Measurements from ENCODE around the gene PLEKHG5. TPM values are rescaled to one million over a fixed set of nuclear protein-coding genes. Genes with fewer than 3 reads are reported as not detected.

The PLEKHG5 gene
- total and polyA plus RNA-seq, 10 of the 15 experiments (the other 5 are each of a cell fraction or from before 2014, with no cell fraction given) = 0.04 to 1.1 (median 0.18) TPM; not detected in 1

DNA sequence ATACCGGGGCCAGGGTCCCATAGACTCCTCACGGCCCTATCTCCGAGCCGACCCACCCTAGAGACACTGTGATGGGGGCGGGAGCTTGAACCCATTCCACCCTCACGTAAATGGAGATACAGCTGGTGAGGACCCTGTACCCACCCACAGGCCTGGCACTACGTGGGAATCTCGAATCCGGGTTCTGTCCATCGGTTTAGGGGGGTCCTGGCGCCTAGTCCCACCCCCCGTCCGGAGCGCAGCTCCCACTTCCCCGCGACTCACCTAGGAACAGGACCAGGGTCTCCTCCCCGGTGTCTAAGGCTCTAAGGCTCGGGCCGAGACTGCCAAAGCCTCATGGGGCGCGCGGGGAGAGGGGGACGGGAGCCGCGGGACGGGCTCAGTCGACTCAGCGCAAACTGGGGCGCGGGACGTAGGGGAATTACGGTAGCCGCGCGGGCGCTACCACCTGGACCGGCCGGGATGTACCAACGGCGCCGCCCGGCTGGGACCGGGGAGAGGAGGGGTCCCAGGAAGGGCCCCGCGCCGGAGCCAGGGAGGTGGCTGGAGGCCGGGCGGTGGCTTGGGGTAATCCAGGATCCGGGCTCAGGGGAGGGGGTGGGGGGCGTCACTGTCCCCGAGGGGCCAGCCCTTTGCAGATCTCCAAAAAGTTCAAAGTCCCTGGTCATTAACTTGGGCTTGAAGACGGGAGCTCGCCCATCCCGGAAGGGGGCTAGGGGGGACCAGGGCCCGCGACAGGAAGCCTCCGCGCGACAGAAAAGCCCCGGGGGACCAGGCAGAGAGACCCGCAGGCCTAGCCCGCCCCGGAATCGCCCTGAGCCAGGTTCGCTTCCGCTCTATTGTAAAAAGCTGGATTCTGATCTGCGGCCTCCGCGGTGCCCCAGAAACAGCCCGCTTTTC lies 1.0 kb downstream of the PLEKHG5 start (continued):
- TF ChIP-seq MYC (IDR thresholded peaks at IDR 0.05; ENCODE audit: insufficient read depth, insufficient read length, insufficient replicate concordance, low read length, severe bottlenecking) (no peak), SUPT20H (IDR thresholded peaks at IDR 0.05; ENCODE audit: borderline replicate concordance, control insufficient read depth, low read depth, low read length) (no peak), NFXL1 (IDR thresholded peaks at IDR 0.05; ENCODE audit: borderline replicate concordance) (no peak), PAX8 (IDR thresholded peaks at IDR 0.05) (no peak), PML (IDR thresholded peaks at IDR 0.05; ENCODE audit: low read length) (no peak), JUND (IDR thresholded peaks at IDR 0.05; ENCODE audit: low read depth, low read length) (peak; percentile 93), YY1 (IDR thresholded peaks at IDR 0.05; ENCODE audit: low read depth, low read length) (peak; percentile 84), MEF2B (IDR thresholded peaks at IDR 0.05; ENCODE audit: partially characterized antibody, poor library complexity, severe bottlenecking) (peak; percentile 50), SIX5 (IDR thresholded peaks at IDR 0.05; ENCODE audit: low read depth, low read length, severe bottlenecking) (no peak), IKZF1 (conservative IDR thresholded peaks at IDR 0.05) (peak; percentile 38; the same call in 1 of the 2 replicates), FOXK2 (IDR thresholded peaks at IDR 0.05) (peak; percentile 93), SP1 (IDR thresholded peaks at IDR 0.05; ENCODE audit: low read depth, low read length) (peak; percentile 49), RAD51 (IDR thresholded peaks at IDR 0.05) (no peak), ZZZ3 (IDR thresholded peaks at IDR 0.05; ENCODE audit: control insufficient read depth, insufficient read length, low read depth) (no peak), GATAD2B (conservative IDR thresholded peaks at IDR 0.05; ENCODE audit: low read depth) (no peak; the same call in 1 of the 2 replicates), HCFC1 (IDR thresholded peaks at IDR 0.05; ENCODE audit: low read length) (no peak), YBX1 (IDR thresholded peaks at IDR 0.05) (no peak), SPI1 (IDR thresholded peaks at IDR 0.05; ENCODE audit: borderline replicate concordance, insufficient read depth, low read depth, low read length) (no peak), ATF7 (IDR thresholded peaks at IDR 0.05; ENCODE audit: low read depth) (peak; percentile 90)
- TF ChIP-seq, protein P1, sequence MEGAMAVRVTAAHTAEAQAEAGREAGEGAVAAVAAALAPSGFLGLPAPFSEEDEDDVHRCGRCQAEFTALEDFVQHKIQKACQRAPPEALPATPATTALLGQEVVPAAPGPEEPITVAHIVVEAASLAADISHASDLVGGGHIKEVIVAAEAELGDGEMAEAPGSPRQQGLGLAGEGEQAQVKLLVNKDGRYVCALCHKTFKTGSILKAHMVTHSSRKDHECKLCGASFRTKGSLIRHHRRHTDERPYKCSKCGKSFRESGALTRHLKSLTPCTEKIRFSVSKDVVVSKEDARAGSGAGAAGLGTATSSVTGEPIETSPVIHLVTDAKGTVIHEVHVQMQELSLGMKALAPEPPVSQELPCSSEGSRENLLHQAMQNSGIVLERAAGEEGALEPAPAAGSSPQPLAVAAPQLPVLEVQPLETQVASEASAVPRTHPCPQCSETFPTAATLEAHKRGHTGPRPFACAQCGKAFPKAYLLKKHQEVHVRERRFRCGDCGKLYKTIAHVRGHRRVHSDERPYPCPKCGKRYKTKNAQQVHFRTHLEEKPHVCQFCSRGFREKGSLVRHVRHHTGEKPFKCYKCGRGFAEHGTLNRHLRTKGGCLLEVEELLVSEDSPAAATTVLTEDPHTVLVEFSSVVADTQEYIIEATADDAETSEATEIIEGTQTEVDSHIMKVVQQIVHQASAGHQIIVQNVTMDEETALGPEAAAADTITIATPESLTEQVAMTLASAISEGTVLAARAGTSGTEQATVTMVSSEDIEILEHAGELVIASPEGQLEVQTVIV (IDR thresholded peaks at IDR 0.05; ENCODE audit: borderline replicate concordance, partially characterized antibody) = no peak
- TF ChIP-seq, protein P2, sequence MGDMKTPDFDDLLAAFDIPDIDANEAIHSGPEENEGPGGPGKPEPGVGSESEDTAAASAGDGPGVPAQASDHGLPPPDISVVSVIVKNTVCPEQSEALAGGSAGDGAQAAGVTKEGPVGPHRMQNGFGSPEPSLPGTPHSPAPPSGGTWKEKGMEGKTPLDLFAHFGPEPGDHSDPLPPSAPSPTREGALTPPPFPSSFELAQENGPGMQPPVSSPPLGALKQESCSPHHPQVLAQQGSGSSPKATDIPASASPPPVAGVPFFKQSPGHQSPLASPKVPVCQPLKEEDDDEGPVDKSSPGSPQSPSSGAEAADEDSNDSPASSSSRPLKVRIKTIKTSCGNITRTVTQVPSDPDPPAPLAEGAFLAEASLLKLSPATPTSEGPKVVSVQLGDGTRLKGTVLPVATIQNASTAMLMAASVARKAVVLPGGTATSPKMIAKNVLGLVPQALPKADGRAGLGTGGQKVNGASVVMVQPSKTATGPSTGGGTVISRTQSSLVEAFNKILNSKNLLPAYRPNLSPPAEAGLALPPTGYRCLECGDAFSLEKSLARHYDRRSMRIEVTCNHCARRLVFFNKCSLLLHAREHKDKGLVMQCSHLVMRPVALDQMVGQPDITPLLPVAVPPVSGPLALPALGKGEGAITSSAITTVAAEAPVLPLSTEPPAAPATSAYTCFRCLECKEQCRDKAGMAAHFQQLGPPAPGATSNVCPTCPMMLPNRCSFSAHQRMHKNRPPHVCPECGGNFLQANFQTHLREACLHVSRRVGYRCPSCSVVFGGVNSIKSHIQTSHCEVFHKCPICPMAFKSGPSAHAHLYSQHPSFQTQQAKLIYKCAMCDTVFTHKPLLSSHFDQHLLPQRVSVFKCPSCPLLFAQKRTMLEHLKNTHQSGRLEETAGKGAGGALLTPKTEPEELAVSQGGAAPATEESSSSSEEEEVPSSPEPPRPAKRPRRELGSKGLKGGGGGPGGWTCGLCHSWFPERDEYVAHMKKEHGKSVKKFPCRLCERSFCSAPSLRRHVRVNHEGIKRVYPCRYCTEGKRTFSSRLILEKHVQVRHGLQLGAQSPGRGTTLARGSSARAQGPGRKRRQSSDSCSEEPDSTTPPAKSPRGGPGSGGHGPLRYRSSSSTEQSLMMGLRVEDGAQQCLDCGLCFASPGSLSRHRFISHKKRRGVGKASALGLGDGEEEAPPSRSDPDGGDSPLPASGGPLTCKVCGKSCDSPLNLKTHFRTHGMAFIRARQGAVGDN (IDR thresholded peaks at IDR 0.05) = no peak
- TF ChIP-seq, protein P3, sequence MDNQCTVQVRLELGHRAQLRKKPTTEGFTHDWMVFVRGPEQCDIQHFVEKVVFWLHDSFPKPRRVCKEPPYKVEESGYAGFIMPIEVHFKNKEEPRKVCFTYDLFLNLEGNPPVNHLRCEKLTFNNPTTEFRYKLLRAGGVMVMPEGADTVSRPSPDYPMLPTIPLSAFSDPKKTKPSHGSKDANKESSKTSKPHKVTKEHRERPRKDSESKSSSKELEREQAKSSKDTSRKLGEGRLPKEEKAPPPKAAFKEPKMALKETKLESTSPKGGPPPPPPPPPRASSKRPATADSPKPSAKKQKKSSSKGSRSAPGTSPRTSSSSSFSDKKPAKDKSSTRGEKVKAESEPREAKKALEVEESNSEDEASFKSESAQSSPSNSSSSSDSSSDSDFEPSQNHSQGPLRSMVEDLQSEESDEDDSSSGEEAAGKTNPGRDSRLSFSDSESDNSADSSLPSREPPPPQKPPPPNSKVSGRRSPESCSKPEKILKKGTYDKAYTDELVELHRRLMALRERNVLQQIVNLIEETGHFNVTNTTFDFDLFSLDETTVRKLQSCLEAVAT (IDR thresholded peaks at IDR 0.05) = 0 out of 2 replicates have a peak, but pooled peaks have one; percentile 28

Data from GM12878 (cell line).